Neural crest cell (in vitro differentiated cells): Measurements from ENCODE around the gene ACTN4. TPM values are rescaled to one million over a fixed set of nuclear protein-coding genes. Genes with fewer than 3 reads are reported as not detected.

Experiments used
- DNase-seq: peaks from one replicate; pipeline ENCODE4 v3.0.0; 2021; ENCODE audit warnings: low read depth, mixed read lengths, low spot score
- H3K27ac Mint-ChIP-seq: one replicate; pipeline ENCODE4 v1.8.0; 2021; ENCODE audit warnings: mild to moderate bottlenecking, mixed read lengths; ENCODE audit not compliant: unreplicated experiment
- H3K27me3 Mint-ChIP-seq: 2 replicates; pipeline ENCODE4 v1.8.0; 2021; ENCODE audit warnings: low read depth, mild to moderate bottlenecking, mixed read lengths
- H3K36me3 Mint-ChIP-seq: 2 replicates; pipeline ENCODE4 v1.8.0; 2021; ENCODE audit warnings: low read depth, mild to moderate bottlenecking, mixed read lengths
- H3K4me1 Mint-ChIP-seq: 2 replicates; pipeline ENCODE4 v1.8.0; 2021; ENCODE audit warnings: mixed read lengths
- H3K4me3 Mint-ChIP-seq: one replicate; pipeline ENCODE4 v1.8.0; 2021; ENCODE audit warnings: mild to moderate bottlenecking, mixed read lengths
- H3K9me3 Mint-ChIP-seq: 2 replicates; pipeline ENCODE4 v1.8.0; 2021; ENCODE audit warnings: mixed read lengths
- CTCF ChIP-seq: fragments of 200-600 bp; sonication (generic); conservative IDR thresholded peaks from 2 replicates; pipeline ENCODE4 v1.5.0; 2021; ENCODE audit warnings: antibody characterized with exemption, mild to moderate bottlenecking
- total RNA-seq: library from RNA; stranded (reverse); gene quantifications from 2 replicates; pipeline ENCODE4 v1.2.1, GENCODE V29; 2021

The ACTN4 gene
- total RNA-seq, 1 donor from 2014 or later: 324 TPM

- peaks cover 13% of the 10 kb centered on the region for H3K4me1 Mint-ChIP-seq
- peaks cover 5% of the 10 kb centered on the region for H3K36me3 Mint-ChIP-seq
- peak overlapping the region; percentile 68 for H3K4me3 Mint-ChIP-seq
- no peak for DNase-seq
- TF ChIP-seq CTCF: no peak
- no peaks in the 10 kb centered on the region for H3K9me3 Mint-ChIP-seq
- H3K27me3 Mint-ChIP-seq: peaks cover 32% of the 10 kb centered on the region
- no peak overlapping the region for H3K27ac Mint-ChIP-seq
These were observed 87.2 kb downstream of the ACTN4 start for GRCh38 chr19:38734426-38735256.

DNA sequence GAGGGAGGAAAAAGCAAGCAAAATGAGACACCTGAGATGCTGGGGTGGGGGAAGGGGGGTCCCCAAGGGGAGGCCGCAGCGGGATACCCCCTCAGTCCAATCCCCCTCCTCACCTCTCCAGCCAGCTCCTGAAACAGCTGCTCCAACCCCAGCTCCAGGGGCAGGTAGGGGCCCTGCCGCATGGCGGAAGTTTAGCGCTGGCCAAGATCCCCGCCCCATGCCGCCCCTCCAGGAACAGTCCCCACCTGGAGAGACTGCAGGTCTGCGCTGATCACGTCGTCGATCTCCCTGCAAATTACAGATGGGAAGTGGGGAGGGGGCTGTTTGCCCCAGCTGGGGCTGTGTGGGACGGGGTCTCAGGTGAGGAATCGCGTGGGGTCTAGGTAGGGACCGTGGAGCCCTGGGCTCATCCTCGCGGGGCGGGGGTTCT lies 87.8 kb downstream of the ACTN4 start:
- Mint-ChIP-seq H3K27ac (no peak overlapping the region), H3K4me1 (peaks cover 11% of the 10 kb centered on the region), H3K4me3 (peak overlapping the region; percentile 68), H3K9me3 (no peaks in the 10 kb centered on the region), H3K27me3 (peaks cover 35% of the 10 kb centered on the region), H3K36me3 (peaks cover 2% of the 10 kb centered on the region)
- no peak for DNase-seq
- no peak for TF ChIP-seq CTCF

DNA sequence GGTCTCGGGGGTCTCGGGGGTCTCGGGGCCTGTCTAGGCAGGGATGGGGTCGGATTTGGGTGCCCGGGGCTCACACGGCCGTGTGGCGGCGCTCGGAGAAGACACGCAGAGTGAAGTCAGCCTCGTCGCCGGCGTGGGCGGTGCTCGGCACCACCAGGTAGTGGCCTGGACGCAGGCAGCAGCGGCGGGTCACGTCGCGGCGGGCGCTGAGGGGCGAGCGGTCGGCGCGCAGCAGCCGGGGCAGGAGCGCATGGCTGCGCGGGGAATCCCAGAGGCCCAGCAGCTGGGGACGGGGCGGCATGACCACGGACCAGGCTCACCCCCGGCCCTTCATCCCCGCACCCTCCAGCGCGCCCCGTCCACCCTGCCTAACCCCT lies 88.6 kb downstream of the ACTN4 start:
- Mint-ChIP-seq H3K4me3 (no peak overlapping the region), H3K36me3 (peaks cover 2% of the 10 kb centered on the region), H3K9me3 (no peaks in the 10 kb centered on the region), H3K4me1 (peaks cover 11% of the 10 kb centered on the region), H3K27me3 (peaks cover 35% of the 10 kb centered on the region), H3K27ac (no peak overlapping the region)
- no peak for DNase-seq
- no peak for TF ChIP-seq CTCF

DNA sequence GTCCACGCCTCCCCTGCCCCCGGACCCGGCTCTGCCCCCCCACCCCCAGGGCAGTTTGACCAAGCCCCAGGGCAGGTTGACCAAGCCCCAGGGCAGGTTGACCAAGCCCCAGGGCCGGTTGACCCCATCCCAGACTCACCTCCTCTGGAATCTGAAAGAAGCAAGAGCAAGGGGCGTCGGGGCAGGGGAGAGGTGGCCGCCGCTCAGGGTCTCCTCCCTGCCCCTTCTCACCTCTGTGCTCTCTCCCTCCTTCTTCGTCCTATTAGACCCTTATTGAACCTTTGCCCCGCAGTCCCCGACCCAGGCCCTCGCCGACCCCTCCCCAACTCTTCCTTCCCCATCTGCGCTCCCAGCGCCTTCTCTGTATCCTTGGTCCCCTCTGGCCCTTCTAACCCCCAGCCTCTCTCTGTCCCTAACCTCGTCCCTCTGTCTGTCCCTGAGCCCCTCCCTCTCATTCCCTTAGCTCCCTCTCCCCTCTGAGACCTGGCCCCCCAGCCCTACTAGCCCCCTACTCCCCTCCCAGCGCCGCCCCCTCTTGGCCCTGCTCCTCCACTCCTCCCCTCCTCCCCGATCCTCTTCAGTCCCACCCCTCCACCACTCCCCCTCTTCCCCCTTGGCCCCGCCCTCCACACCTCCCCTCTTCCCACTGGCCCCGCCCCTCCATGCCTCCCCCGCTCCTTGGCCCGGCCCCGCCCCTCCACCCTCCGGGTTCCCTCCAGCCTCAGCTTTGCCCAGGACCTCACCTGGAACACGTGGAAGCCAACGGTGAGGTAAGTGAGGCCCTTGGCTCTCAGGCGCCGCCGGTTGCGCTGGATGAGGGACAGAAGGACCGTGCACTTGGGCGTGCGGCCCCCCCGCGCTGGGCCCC lies 89.2 kb downstream of the ACTN4 start:
- TF ChIP-seq CTCF: no peak
- Mint-ChIP-seq H3K27me3 (peaks cover 35% of the 10 kb centered on the region), H3K9me3 (no peaks in the 10 kb centered on the region), H3K4me1 (peaks cover 11% of the 10 kb centered on the region), H3K4me3 (no peak overlapping the region), H3K36me3 (peaks cover under 1% of the 10 kb centered on the region), H3K27ac (no peak overlapping the region)
- DNase-seq: no peak

DNA sequence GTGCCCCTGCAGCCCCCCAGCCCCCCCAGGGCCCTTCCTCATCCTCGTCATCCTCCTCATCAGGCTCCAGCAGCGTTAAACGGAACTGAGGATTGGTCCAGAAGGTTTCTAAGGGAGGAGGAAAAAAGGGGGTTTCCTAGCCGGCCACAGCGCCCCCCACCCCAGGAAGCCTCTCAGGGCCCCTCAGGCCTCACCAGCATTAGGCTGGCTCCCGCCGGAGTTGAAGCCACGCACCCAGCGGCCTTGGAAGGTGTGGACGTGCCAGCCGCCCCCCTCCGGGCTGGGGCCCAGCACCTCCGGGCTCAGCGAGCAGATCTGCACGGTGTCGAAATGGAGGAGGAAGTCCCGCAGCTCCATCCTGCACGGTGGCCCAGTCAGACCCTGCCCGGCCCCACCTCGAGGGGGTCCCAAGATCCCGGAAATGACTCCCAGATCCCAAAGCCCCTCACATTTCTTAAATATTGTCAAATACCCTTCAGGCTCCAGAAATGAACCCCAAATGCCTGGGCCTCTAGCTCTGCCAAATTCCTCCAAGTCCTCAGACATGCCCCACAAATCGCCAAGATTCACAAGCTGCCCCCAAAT lies 89.9 kb downstream of the ACTN4 start:
- H3K36me3 Mint-ChIP-seq: no peaks in the 10 kb centered on the region
- H3K4me3 Mint-ChIP-seq: peak overlapping the region; percentile 77
- no peak for DNase-seq
- no peak for TF ChIP-seq CTCF
- no peak overlapping the region for H3K27ac Mint-ChIP-seq
- H3K27me3 Mint-ChIP-seq: peaks cover 35% of the 10 kb centered on the region
- no peaks in the 10 kb centered on the region for H3K9me3 Mint-ChIP-seq
- peaks cover 11% of the 10 kb centered on the region for H3K4me1 Mint-ChIP-seq
